OCI-LY1 (cell line): Measurements from ENCODE around the gene USH2A.

Source experiments
- H2AFZ ChIP-seq: fragments of 200-600 bp; sonication (generic), shearing (Covaris generic); 2 replicates; pipeline ENCODE4 v1.6.0; 2014; ENCODE audit warnings: antibody characterized with exemption, mild to moderate bottlenecking, low read length
- H3F3A ChIP-seq: fragments of 200-600 bp; sonication (generic), shearing (Covaris generic); 2 replicates; pipeline ENCODE4 v1.6.0; 2014; ENCODE audit warnings: mild to moderate bottlenecking, antibody characterized with exemption, low read length, moderate library complexity; ENCODE audit not compliant: insufficient read depth
- H3K27ac ChIP-seq: fragments of 200-600 bp; sonication (generic); 2 replicates; pipeline ENCODE4 v1.5.1; 2014; ENCODE audit warnings: low read length, mixed run types, mild to moderate bottlenecking, low read depth; ENCODE audit not compliant: poor library complexity, severe bottlenecking
- H3K27me3 ChIP-seq: fragments of 200-600 bp; sonication (generic); 2 replicates; pipeline ENCODE4 v1.6.0; 2014; ENCODE audit warnings: antibody characterized with exemption, mild to moderate bottlenecking, low read length, moderate library complexity; ENCODE audit not compliant: insufficient read depth
- H3K36me3 ChIP-seq: fragments of 200-600 bp; sonication (generic); 2 replicates; pipeline ENCODE4 v1.6.1; 2014; ENCODE audit warnings: mild to moderate bottlenecking, antibody characterized with exemption, low read length, moderate library complexity, mixed read lengths; ENCODE audit not compliant: insufficient read depth
- H3K4me1 ChIP-seq: fragments of 200-600 bp; sonication (generic); 2 replicates; pipeline ENCODE4 v1.5.1; 2014; ENCODE audit warnings: mild to moderate bottlenecking, low read length, moderate library complexity; ENCODE audit not compliant: insufficient read depth, severe bottlenecking
- H3K4me2 ChIP-seq: fragments of 200-600 bp; sonication (generic), shearing (Covaris generic); 2 replicates; pipeline ENCODE4 v1.6.1; 2014; ENCODE audit warnings: low read length
- H3K4me3 ChIP-seq: fragments of 200-600 bp; sonication (generic); 2 replicates; pipeline ENCODE4 v1.5.1; 2014; ENCODE audit warnings: low read length, low read depth, mild to moderate bottlenecking, mixed read lengths; ENCODE audit not compliant: poor library complexity, severe bottlenecking
- H3K79me2 ChIP-seq: fragments of 200-600 bp; shearing (Covaris generic); 2 replicates; pipeline ENCODE4 v1.6.1; 2016; ENCODE audit warnings: mixed run types, low read length, mixed read lengths; ENCODE audit not compliant: insufficient read depth
- H3K9ac ChIP-seq: fragments of 200-600 bp; sonication (generic), shearing (Covaris generic); 2 replicates; pipeline ENCODE4 v1.6.1; 2014; ENCODE audit warnings: mild to moderate bottlenecking, low read length, mixed read lengths
- H3K9me2 ChIP-seq: fragments of 200-600 bp; sonication (generic), shearing (Covaris generic); 2 replicates; pipeline ENCODE4 v1.6.1; 2014; ENCODE audit warnings: low read depth, mild to moderate bottlenecking, low read length, mixed read lengths
- H3K9me3 ChIP-seq: fragments of 200-600 bp; shearing (Covaris generic); 2 replicates; pipeline ENCODE4 v1.6.1; 2014; ENCODE audit warnings: low read length, mixed read lengths
- H4K20me1 ChIP-seq: fragments of 200-600 bp; sonication (generic), shearing (Covaris generic); 2 replicates; pipeline ENCODE4 v1.6.0; 2016; ENCODE audit warnings: mild to moderate bottlenecking, low read length; ENCODE audit not compliant: insufficient read depth
- CTCF ChIP-seq: fragments of 200-600 bp; sonication (generic), shearing (Covaris generic); IDR thresholded peaks from 2 replicates; pipeline ENCODE4 v1.5.1; 2017; ENCODE audit warnings: mild to moderate bottlenecking, antibody characterized with exemption, low read length, moderate library complexity, mixed read lengths
- EZH2 ChIP-seq: fragments of 200-600 bp; sonication (generic), shearing (Covaris generic); IDR thresholded peaks from 2 replicates; pipeline ENCODE4 v1.8.0; 2017; ENCODE audit warnings: borderline replicate concordance, mixed run types, mild to moderate bottlenecking, antibody characterized with exemption, low read length, moderate library complexity, mixed read lengths

USH2A gene

GRCh38 chr1:216086678-216087077, 336.6 kb downstream of the USH2A start:
- Histone ChIP-seq H3K4me3 (no peak overlapping the region), H4K20me1 (no peaks in the 10 kb centered on the region), H3K9ac (no peak overlapping the region), H3F3A (no peaks in the 10 kb centered on the region), H3K9me2 (no peaks in the 10 kb centered on the region), H3K36me3 (no peaks in the 10 kb centered on the region), H3K79me2 (no peaks in the 10 kb centered on the region), H3K4me2 (no peak overlapping the region), H3K4me1 (no peaks in the 10 kb centered on the region), H3K27me3 (no peaks in the 10 kb centered on the region), H3K27ac (no peak overlapping the region), H3K9me3 (no peaks in the 10 kb centered on the region), H2AFZ (no peak overlapping the region)
- TF ChIP-seq EZH2, result no peak
- no peak for TF ChIP-seq CTCF

GRCh38 chr1:216081445-216081844, 341.8 kb downstream of the USH2A start:
- H3K9me3 ChIP-seq, result no peaks in the 10 kb centered on the region
- H3K27me3 ChIP-seq, result no peaks in the 10 kb centered on the region
- TF ChIP-seq CTCF, result no peak
- TF ChIP-seq EZH2, result no peak
- H4K20me1 ChIP-seq, result no peaks in the 10 kb centered on the region
- no peaks in the 10 kb centered on the region for H3K36me3 ChIP-seq
- no peak overlapping the region for H3K4me3 ChIP-seq
- H3K9me2 ChIP-seq, result no peaks in the 10 kb centered on the region
- H3K4me1 ChIP-seq, result no peaks in the 10 kb centered on the region
- H3F3A ChIP-seq, result no peaks in the 10 kb centered on the region
- H3K27ac ChIP-seq, result no peak overlapping the region
- H3K4me2 ChIP-seq, result no peak overlapping the region
- H3K9ac ChIP-seq, result no peak overlapping the region
- H2AFZ ChIP-seq, result no peak overlapping the region
- no peaks in the 10 kb centered on the region for H3K79me2 ChIP-seq

- no peak overlapping the region for H2AFZ ChIP-seq
- no peaks in the 10 kb centered on the region for H4K20me1 ChIP-seq
- H3K79me2 ChIP-seq, result no peaks in the 10 kb centered on the region
- H3K27ac ChIP-seq, result no peak overlapping the region
- no peaks in the 10 kb centered on the region for H3K9me3 ChIP-seq
- H3K27me3 ChIP-seq, result no peaks in the 10 kb centered on the region
- TF ChIP-seq CTCF (no peak), EZH2 (no peak)
- no peak overlapping the region for H3K9ac ChIP-seq
- no peaks in the 10 kb centered on the region for H3K4me1 ChIP-seq
- H3K4me3 ChIP-seq, result no peak overlapping the region
- no peaks in the 10 kb centered on the region for H3F3A ChIP-seq
- no peaks in the 10 kb centered on the region for H3K9me2 ChIP-seq
- H3K4me2 ChIP-seq, result no peak overlapping the region
- no peaks in the 10 kb centered on the region for H3K36me3 ChIP-seq
Observed at GRCh38 chr1:216076751-216077150, 346.5 kb downstream of the USH2A start.
